OCI-LY3 (cell line): ENCODE measurements around the gene CHRNA7.

Experiments used
- EZH2phosphoT487 ChIP-seq: fragments of 200-600 bp; shearing (Covaris generic); IDR thresholded peaks from 2 replicates; pipeline ENCODE4 v1.6.1; 2018; ENCODE audit warnings: antibody characterized with exemption, mixed run types, low read depth
- TF ChIP-seq, protein P1 (sequence below): fragments of 200-600, 300-600 bp; sonication (generic); IDR thresholded peaks from 2 replicates; pipeline ENCODE4 v1.5.1; 2014; ENCODE audit warnings: antibody characterized with exemption, low read length, low read depth

DNA sequence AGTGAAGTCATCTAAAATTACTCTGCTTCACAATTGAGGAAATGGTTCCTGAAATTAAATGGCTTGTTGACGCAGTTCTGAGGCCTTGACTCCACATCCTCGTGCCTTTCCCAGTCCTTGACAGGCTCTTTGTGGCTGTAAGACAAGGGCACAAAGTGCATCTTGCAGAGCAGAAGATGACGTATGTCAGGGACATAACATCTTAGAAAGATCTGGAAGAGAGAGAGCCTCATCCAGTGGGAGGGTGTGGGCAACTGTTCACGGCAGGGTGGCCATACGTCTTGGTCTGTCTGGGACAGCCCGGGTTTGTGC, 91.0 kb downstream of the CHRNA7 start:
- TF ChIP-seq, protein P1, sequence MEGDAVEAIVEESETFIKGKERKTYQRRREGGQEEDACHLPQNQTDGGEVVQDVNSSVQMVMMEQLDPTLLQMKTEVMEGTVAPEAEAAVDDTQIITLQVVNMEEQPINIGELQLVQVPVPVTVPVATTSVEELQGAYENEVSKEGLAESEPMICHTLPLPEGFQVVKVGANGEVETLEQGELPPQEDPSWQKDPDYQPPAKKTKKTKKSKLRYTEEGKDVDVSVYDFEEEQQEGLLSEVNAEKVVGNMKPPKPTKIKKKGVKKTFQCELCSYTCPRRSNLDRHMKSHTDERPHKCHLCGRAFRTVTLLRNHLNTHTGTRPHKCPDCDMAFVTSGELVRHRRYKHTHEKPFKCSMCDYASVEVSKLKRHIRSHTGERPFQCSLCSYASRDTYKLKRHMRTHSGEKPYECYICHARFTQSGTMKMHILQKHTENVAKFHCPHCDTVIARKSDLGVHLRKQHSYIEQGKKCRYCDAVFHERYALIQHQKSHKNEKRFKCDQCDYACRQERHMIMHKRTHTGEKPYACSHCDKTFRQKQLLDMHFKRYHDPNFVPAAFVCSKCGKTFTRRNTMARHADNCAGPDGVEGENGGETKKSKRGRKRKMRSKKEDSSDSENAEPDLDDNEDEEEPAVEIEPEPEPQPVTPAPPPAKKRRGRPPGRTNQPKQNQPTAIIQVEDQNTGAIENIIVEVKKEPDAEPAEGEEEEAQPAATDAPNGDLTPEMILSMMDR, result no peak
- TF ChIP-seq EZH2phosphoT487, result no peak
